Common myeloid progenitor, CD34-positive (primary cell): Measurements from ENCODE around the gene QKI.

Experiments used
- CTCF ChIA-PET: fragments of 350-600 bp; sonication (Branson Sonifier 250); formaldehyde crosslinking; loops from one replicate; lab custom pipeline; 2021; ENCODE audit warnings: antibody characterized with exemption; lab: Charles Lee
- POLR2A ChIA-PET: fragments of 350-600 bp; sonication (Branson Sonifier 250); formaldehyde crosslinking; loops from one replicate; lab custom pipeline; 2021; ENCODE audit warnings: antibody characterized with exemption; lab: Charles Lee
- DNase-seq, 3 donors: peaks; one replicate each; pipeline versions ENCODE4 v3.0.0 to v3.0.0-alpha.2; 2013
- H3K27ac ChIP-seq, 2 experiments: 1 replicate in 1 of 2; 2 replicates in 1 of 2; pipeline ENCODE4 v1.7.0; 2013; ENCODE audit warnings: inconsistent platforms in 2 of 2, low read length in 2 of 2, mild to moderate bottlenecking in 2 of 2, low read depth in 1 of 2, moderate library complexity in 1 of 2; ENCODE audit not compliant: severe bottlenecking in 2 of 2, insufficient read depth in 1 of 2, poor library complexity in 1 of 2
- H3K27me3 ChIP-seq, 5 experiments: replicated peaks in 2 of 5; 1 replicate in 3 of 5; 2 replicates in 2 of 5; pipeline versions ENCODE4 v1.6.1 to v1.7.0; 2013; ENCODE audit warnings: low read length in 4 of 5, mild to moderate bottlenecking in 2 of 5, moderate library complexity in 2 of 5, inconsistent platforms in 1 of 5; ENCODE audit not compliant: insufficient read depth in 5 of 5, control insufficient read depth in 4 of 5
- H3K36me3 ChIP-seq, 4 experiments: 1 replicate in 2 of 4; 2 replicates in 2 of 4; pipeline versions ENCODE4 v1.6.1 to v1.7.0; 2013; ENCODE audit warnings: low read length in 3 of 4, control low read depth in 1 of 4, mild to moderate bottlenecking in 1 of 4; ENCODE audit not compliant: control insufficient read depth in 4 of 4, insufficient read depth in 4 of 4
- H3K4me1 ChIP-seq, 4 experiments: 1 replicate in 3 of 4; 2 replicates in 1 of 4; pipeline versions ENCODE4 v1.6.1 to v1.7.1; 2013; ENCODE audit warnings: low read length in 3 of 4, mild to moderate bottlenecking in 3 of 4, control low read depth in 1 of 4, inconsistent platforms in 1 of 4, moderate library complexity in 1 of 4; ENCODE audit not compliant: control insufficient read depth in 4 of 4, insufficient read depth in 4 of 4; ENCODE audit errors: control extremely low read depth in 1 of 4
- H3K4me3 ChIP-seq, 7 experiments: 1 replicate in 4 of 7; 2 replicates in 3 of 7; pipeline versions ENCODE4 v1.5.1 to v1.7.0; 2013; ENCODE audit warnings: mild to moderate bottlenecking in 7 of 7, low read length in 6 of 7, moderate library complexity in 6 of 7, inconsistent platforms in 2 of 7, low read depth in 2 of 7, control low read depth in 1 of 7; ENCODE audit not compliant: insufficient read depth in 4 of 7, control insufficient read depth in 1 of 7; ENCODE audit errors: extremely low read depth in 1 of 7
- H3K9me3 ChIP-seq, 5 experiments: 1 replicate in 4 of 5; 2 replicates in 1 of 5; pipeline versions ENCODE4 v1.6.1 to v1.7.1; 2013; ENCODE audit warnings: low read length in 4 of 5, mild to moderate bottlenecking in 2 of 5, inconsistent platforms in 1 of 5, low read depth in 1 of 5, moderate library complexity in 1 of 5; ENCODE audit not compliant: control insufficient read depth in 4 of 5, insufficient read depth in 2 of 5; ENCODE audit errors: control extremely low read depth in 1 of 5
- WGBS: methylation state at CpG from one replicate; pipeline ENCODE4 v1.1.5; 2013; ENCODE audit not compliant: insufficient coverage; 5-methylcytosine and 5-hydroxymethylcytosine counted together

Gene QKI

DNA sequence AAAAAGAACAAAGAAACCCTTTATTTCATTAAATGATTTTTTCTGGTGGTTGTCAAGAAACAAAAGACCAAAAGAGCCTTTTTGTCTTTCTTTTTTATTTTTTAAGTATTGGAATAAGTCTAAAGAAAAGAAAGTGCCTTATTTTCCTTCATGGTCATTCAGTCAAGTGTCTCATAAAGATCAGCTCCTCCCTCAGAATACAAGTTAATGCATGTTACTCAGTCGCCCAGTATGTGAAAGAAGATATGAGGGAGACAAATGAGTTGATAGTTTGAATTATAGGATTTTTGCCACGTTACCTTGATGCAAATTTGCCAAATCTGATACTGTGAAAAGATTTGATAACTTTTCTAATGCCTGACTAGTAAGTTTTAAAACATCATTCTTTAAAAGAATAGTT lies 157.2 kb downstream of the QKI start:
- H3K27ac ChIP-seq, result no peak overlapping the region
- no peak overlapping the region for H3K4me3 ChIP-seq
- H3K9me3 ChIP-seq, result no peaks in the 10 kb centered on the region
- H3K27me3 ChIP-seq, result no peaks in the 10 kb centered on the region
- H3K36me3 ChIP-seq, result peaks cover 8 to 16% (median 10%) of the 10 kb centered on the region in 4 experiments
- WGBS, result no CpG with 5 or more reads among the region's 2 CpGs
- no peak for DNase-seq
- ChIA-PET POLR2A (no interaction called here), CTCF (interaction anchor here (0.9 kb wide), 1 partner anchor 352 kb away, joined by 3 read pairs; no protein-coding TSS in a partner anchor)
- H3K4me1 ChIP-seq, result no peaks in the 10 kb centered on the region

DNA sequence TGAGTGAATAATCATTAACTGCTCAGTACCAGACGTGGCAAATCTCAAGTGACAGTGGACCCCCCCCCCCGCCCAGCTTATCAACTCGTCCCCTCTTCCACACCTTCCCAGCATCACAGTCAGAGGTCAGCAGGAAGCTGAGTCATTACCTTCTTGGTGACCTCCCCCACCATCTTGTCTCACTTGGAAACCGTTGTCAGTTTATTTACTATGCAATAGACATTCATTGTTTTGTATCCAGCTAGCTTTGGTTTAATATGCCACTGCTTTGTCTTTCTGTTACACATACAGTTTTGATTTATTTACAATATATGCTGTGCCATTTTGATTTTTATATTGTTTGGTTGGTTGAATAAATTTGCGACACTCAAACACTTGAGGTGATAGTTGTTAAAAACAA lies 158.1 kb downstream of the QKI start:
- Histone ChIP-seq H3K4me1 (no peaks in the 10 kb centered on the region), H3K4me3 (no peak overlapping the region), H3K27me3 (no peaks in the 10 kb centered on the region), H3K27ac (no peak overlapping the region), H3K36me3 (peaks cover 8 to 16% (median 10%) of the 10 kb centered on the region in 4 experiments), H3K9me3 (no peaks in the 10 kb centered on the region)
- no CpG with 5 or more reads among the region's 5 CpGs for WGBS
- ChIA-PET CTCF (no interaction called here), POLR2A (no interaction called here)
- peak in 1 of 3 donors; percentile 6 for DNase-seq

DNA sequence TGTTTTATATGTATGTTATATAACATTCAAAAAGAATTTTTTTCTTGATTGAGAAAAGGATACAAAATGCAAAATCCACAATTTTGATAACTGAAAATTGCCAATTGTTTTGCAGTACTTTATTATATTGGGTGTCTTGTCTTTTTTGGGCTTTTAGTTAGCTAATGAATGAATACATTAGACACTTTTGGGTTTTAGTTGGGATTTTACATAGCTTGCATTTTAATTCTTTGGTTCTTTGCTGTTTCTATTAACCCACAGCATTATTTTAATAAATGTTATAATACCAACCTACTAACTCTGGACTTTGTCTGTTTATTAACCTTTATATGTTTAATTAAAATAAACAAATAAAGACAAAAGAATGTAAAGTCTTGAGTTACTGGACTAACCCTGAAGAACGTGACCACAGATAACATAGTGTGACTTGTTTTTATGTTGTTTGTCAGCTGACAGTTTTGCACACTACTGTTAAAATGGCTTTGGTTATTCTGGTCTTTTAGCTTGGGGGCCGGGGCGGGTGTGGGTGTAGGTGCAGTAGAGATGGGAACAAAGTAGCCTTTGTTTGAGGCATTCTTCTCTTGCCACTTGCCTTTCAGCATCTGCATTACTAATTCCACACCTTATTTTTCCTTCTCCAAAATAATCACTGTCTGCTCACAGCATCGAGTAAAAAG lies 159.1 kb downstream of the QKI start:
- ChIA-PET POLR2A (no interaction called here), CTCF (no interaction called here)
- Histone ChIP-seq H3K27ac (no peak overlapping the region), H3K9me3 (no peaks in the 10 kb centered on the region), H3K4me3 (no peak overlapping the region), H3K36me3 (peaks cover 5 to 16% (median 10%) of the 10 kb centered on the region in 4 experiments), H3K4me1 (no peaks in the 10 kb centered on the region), H3K27me3 (no peaks in the 10 kb centered on the region)
- 80% methylated on average over 1 of the region's 4 CpGs for WGBS
- DNase-seq, result no peak

DNA sequence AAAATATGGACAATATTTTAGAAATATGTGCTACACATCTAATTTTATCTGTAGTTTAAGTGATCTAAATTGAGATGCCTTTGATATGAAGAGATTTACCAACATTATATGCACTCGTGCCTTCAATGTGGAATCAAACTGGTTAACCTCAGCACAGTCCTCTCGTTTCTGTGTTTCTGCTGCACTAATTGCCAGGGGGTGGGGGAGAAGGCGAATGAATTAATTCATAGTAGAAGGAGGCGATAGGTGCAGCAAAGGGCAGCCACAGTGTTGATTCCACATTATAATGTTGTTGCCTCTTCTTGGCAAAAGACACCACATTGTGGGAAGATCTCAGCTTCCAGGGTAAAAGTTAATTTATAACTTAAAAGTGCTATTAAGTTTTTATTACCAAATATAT lies 161.6 kb downstream of the QKI start:
- ChIA-PET POLR2A (no interaction called here), CTCF (no interaction called here)
- peaks cover 0 to 10% (median 1%) of the 10 kb centered on the region in 5 experiments for H3K27me3 ChIP-seq
- H3K9me3 ChIP-seq, result peaks cover 0 to 3% (median 0%) of the 10 kb centered on the region in 5 experiments
- no peak overlapping the region for H3K27ac ChIP-seq
- no peak for DNase-seq
- H3K36me3 ChIP-seq, result peaks cover 0 to 9% (median 4%) of the 10 kb centered on the region in 4 experiments
- WGBS, result 100% methylated on average over 4 of the region's 4 CpGs
- no peak overlapping the region for H3K4me3 ChIP-seq
- no peaks in the 10 kb centered on the region for H3K4me1 ChIP-seq

DNA sequence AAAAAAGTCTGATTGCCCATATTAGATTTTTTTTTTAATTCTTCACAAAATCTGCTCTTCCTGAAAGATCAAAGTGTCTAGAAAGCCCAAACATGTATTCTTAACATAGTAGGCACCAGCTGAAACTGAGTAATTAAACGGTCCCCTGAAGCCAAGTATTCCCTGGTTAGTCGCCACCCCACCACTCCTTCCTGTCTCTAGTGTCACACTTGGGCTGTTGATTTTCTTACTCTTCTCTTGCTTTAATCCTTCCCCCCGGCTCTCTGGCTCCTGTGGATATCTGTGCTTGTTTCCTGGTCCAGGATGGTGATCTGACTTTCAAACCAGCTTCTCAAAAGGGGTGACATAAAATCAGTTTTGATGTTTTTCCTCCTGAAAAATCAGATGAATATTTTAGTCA lies 162.9 kb downstream of the QKI start:
- ChIA-PET POLR2A (interaction anchor here (0.6 kb wide), 1 partner anchor 8 kb away, joined by 3 read pairs; no protein-coding TSS in a partner anchor), CTCF (no interaction called here)

DNA sequence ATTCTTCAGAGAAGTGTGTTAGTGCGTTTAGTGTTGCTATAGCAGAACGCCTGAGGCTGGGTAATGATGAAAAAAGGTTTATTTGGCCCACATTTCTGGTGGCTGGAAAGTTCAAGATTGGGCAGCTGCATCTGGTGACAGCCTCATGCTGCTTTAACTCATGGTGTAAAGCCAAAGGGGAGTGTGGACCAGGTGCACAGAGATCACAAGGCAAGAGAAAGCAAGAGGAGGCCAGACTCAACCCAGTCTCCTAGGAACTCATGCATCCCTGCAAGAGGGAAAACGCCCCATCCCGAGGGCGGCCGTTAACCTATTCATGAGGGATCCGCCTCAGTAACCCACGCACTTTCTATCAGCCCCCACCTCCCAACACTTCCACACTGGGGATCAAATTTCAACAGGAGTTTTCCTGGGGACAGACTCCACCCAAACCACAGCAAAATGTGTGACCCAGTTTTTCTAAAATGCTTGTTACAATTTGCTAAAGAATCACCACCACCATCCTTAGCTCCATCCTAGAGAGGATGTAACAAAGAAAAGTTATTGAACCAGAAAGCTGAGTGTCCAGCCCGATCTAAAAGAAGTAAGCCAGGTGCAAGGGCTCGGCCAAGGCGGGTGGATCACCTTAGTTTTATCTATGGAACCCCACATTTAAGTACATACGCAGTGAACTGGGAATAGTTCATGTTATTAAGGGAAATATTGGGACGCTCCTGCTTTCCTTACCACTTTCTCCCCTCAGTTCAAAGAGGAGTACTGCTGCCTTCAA lies 164.8 kb downstream of the QKI start:
- Histone ChIP-seq H3K9me3 (peaks cover 0 to 5% (median 2%) of the 10 kb centered on the region in 5 experiments), H3K27me3 (peaks cover 0 to 33% (median 13%) of the 10 kb centered on the region in 5 experiments), H3K36me3 (peaks cover 0 to 3% (median under 1%) of the 10 kb centered on the region in 4 experiments), H3K4me1 (no peaks in the 10 kb centered on the region), H3K27ac (peak overlapping the region in 1 of 2 experiments; percentile 17), H3K4me3 (no peak overlapping the region)
- WGBS, result 57% methylated on average over 11 of the region's 13 CpGs
- no peak for DNase-seq
- POLR2A ChIA-PET, result no interaction called here
- CTCF ChIA-PET, result interaction anchor here (1.9 kb wide), 1 partner anchor 17 kb away, joined by 4 read pairs; no protein-coding TSS in a partner anchor

More for the DNA sequence above, 162.9 kb downstream of the QKI start:
- Histone ChIP-seq H3K27ac (no peak overlapping the region), H3K4me1 (no peaks in the 10 kb centered on the region), H3K27me3 (peaks cover 0 to 19% (median 6%) of the 10 kb centered on the region in 5 experiments), H3K4me3 (no peak overlapping the region), H3K36me3 (peaks cover 0 to 7% (median 3%) of the 10 kb centered on the region in 4 experiments), H3K9me3 (peaks cover 0 to 3% (median 0%) of the 10 kb centered on the region in 5 experiments)
- WGBS, result 71% methylated on average over 1 of the region's 3 CpGs
- DNase-seq, result no peak
